Suppressor macrophage treated with lipopolysaccharide for 1 hour (primary cell): Measurements from ENCODE around the gene ADAMTS2.

Experiments
- DNase-seq, 3 donors: peaks; one replicate each; pipeline ENCODE4 v3.0.0-alpha.2; 2020 to 2022

ADAMTS2 gene

GRCh38 chr5:179264783-179265513 is 80.3 kb downstream of the ADAMTS2 start:
- no peak for DNase-seq

- DNase-seq, result no peak
These were observed 81.0 kb downstream of the ADAMTS2 start for GRCh38 chr5:179264053-179264782.

GRCh38 chr5:179263391-179264052 is 81.7 kb downstream of the ADAMTS2 start:
- no peak for DNase-seq

- no peak for DNase-seq
These were observed 82.9 kb downstream of the ADAMTS2 start for GRCh38 chr5:179262126-179262920.

GRCh38 chr5:179261301-179262125 is 83.7 kb downstream of the ADAMTS2 start:
- peak in 2 of 3 donors; percentile 10 to 38 for DNase-seq

- DNase-seq, result no peak
These were observed 84.8 kb downstream of the ADAMTS2 start for GRCh38 chr5:179260324-179261070.

GRCh38 chr5:179259731-179260323 is 85.4 kb downstream of the ADAMTS2 start:
- DNase-seq, result no peak

- DNase-seq, result no peak
These were observed 86.1 kb downstream of the ADAMTS2 start for GRCh38 chr5:179258922-179259730.

- no peak for DNase-seq
These were observed 87.0 kb downstream of the ADAMTS2 start for GRCh38 chr5:179258001-179258921.

- DNase-seq, result no peak
These were observed 88.0 kb downstream of the ADAMTS2 start for GRCh38 chr5:179257176-179257682.

GRCh38 chr5:179256328-179257175 is 88.7 kb downstream of the ADAMTS2 start:
- DNase-seq, result no peak

GRCh38 chr5:179255527-179256327 is 89.5 kb downstream of the ADAMTS2 start:
- DNase-seq, result no peak

GRCh38 chr5:179254638-179255271 is 90.5 kb downstream of the ADAMTS2 start:
- no peak for DNase-seq

- no peak for DNase-seq
These were observed 91.5 kb downstream of the ADAMTS2 start for GRCh38 chr5:179253730-179254129.

- no peak for DNase-seq
These were observed 93.8 kb downstream of the ADAMTS2 start for GRCh38 chr5:179251276-179251969.
